ENCODE measurements around the gene DAAM2. TPM values are rescaled to one million over a fixed set of nuclear protein-coding genes. Genes with fewer than 3 reads are reported as not detected.

DAAM2 gene
- polyA plus RNA-seq, 1 donor (not counting 4 experiments of a cell fraction or from before 2014, with no cell fraction given) = not detected

DNA sequence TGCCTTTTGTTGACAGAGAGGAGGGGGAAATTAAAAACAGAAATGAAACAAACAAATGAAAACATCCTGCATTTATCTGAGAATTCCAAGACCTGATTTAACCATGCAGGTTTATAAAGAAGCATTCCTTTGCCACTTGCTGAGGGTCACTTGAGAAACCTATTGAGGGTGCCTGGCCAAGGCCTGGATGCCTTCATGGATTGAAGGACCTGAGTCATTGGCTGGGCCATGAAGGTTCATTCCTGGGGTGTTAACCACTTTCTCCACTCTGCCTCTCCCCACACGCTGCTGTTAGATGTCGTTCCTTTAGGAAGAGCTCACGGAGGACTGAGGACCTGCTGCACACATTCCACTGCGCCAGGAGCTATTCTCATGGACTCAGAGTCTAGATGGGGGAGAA lies 49.7 kb downstream of the DAAM2 start:
- dilution Hi-C loops (cut with MboI; ENCODE audit: extremely low pct_ligation_motif_present, low sequenced_read_pairs) = no loop called here
- Histone ChIP-seq H3K4me3 (ENCODE audit: control insufficient read depth in 2 of 3, extremely low read depth in 1 of 3, insufficient read depth in 2 of 3, low read depth in 1 of 3, low read length in 3 of 3) (no peak overlapping the region), H3K4me2 (ENCODE audit: control insufficient read depth, extremely low read depth, insufficient read depth, low read depth, low read length) (no peak overlapping the region), H3K9me3 (ENCODE audit: control insufficient read depth, low read depth, low read length) (no peaks in the 10 kb centered on the region), H3K36me3 (ENCODE audit: control insufficient read depth in 2 of 2, extremely low read depth in 1 of 2, insufficient read depth in 2 of 2, low read length in 2 of 2) (no peaks in the 10 kb centered on the region), H3K27me3 (ENCODE audit: control insufficient read depth, extremely low read depth, insufficient read depth, low read length) (no peaks in the 10 kb centered on the region), H3K79me2 (ENCODE audit: control insufficient read depth, insufficient read depth, low read length) (no peaks in the 10 kb centered on the region), H3K4me1 (ENCODE audit: control insufficient read depth, extremely low read depth, insufficient read depth, low read length) (no peaks in the 10 kb centered on the region), H2AFZ (ENCODE audit: control insufficient read depth, low read length) (no peak overlapping the region), H3K9me1 (ENCODE audit: control insufficient read depth, extremely low read depth, insufficient read depth, low read length) (no peaks in the 10 kb centered on the region), H3K27ac (ENCODE audit: control insufficient read depth, insufficient read depth, low read length) (no peak overlapping the region), H4K20me1 (ENCODE audit: control insufficient read depth, extremely low read depth, insufficient read depth, low read length) (no peaks in the 10 kb centered on the region), H3K9ac (ENCODE audit: control insufficient read depth, extremely low read depth, insufficient read depth, low read length) (no peak overlapping the region)
- FAIRE-seq = no peak
- no peak for DNase-seq (ENCODE audit: low read depth, low spot score)
- TF ChIP-seq, protein P1, sequence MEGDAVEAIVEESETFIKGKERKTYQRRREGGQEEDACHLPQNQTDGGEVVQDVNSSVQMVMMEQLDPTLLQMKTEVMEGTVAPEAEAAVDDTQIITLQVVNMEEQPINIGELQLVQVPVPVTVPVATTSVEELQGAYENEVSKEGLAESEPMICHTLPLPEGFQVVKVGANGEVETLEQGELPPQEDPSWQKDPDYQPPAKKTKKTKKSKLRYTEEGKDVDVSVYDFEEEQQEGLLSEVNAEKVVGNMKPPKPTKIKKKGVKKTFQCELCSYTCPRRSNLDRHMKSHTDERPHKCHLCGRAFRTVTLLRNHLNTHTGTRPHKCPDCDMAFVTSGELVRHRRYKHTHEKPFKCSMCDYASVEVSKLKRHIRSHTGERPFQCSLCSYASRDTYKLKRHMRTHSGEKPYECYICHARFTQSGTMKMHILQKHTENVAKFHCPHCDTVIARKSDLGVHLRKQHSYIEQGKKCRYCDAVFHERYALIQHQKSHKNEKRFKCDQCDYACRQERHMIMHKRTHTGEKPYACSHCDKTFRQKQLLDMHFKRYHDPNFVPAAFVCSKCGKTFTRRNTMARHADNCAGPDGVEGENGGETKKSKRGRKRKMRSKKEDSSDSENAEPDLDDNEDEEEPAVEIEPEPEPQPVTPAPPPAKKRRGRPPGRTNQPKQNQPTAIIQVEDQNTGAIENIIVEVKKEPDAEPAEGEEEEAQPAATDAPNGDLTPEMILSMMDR (optimal IDR thresholded peaks at IDR 0.05 in 1 of 3, IDR thresholded peaks at IDR 0.05 in 1 of 3, conservative IDR thresholded peaks at IDR 0.05 in 1 of 3; ENCODE audit: extremely low read depth in 1 of 3, insufficient read depth in 2 of 3, low read length in 3 of 3) = no peak
- TF ChIP-seq EZH2 (IDR thresholded peaks at IDR 0.05; ENCODE audit: low read length) = no peak

DNA sequence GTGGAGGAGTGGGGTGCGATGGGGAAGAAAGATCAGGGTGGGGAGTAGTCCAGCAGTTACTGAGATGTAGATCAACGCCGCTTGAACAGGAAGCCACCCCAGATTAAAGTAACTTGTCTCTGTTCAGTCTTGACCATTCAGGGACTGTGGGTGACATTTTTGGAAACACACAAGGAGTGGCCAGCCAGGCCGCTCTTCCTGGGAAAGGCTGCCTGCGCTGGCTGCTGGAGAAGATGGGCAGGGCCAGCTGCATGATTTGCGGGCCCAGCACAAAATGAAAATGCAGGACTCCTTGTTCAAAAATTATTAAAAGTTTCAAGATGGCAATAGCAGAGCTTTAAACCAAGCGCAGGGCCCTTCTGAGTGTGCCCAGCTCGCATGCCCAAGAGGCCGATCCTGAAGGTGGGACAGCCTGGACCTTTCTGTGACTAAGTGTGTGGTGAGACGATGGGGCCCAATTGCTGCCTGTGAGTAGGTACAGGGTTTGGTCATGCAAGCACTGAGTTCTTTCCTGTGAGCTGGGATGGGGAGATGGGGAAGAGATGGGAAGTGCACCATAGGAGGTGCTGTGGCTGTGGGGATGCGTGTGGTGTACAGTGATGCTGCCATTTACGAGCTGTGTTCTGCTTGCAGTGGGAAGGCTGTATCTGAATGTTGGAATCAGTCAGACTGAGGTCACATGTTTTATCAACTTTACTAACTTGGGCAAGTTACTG lies 51.3 kb downstream of the DAAM2 start:
- DNase-seq (ENCODE audit: low read depth, low spot score) = no peak
- H3K9me1 ChIP-seq (ENCODE audit: control insufficient read depth, extremely low read depth, insufficient read depth, low read length) = no peaks in the 10 kb centered on the region
- H3K9ac ChIP-seq (ENCODE audit: control insufficient read depth, extremely low read depth, insufficient read depth, low read length) = no peak overlapping the region

More for the DNA sequence above, 51.3 kb downstream of the DAAM2 start:
- Histone ChIP-seq H3K4me1 (ENCODE audit: control insufficient read depth, extremely low read depth, insufficient read depth, low read length) (no peaks in the 10 kb centered on the region), H3K79me2 (ENCODE audit: control insufficient read depth, insufficient read depth, low read length) (no peaks in the 10 kb centered on the region), H3K36me3 (ENCODE audit: control insufficient read depth in 2 of 2, extremely low read depth in 1 of 2, insufficient read depth in 2 of 2, low read length in 2 of 2) (no peaks in the 10 kb centered on the region), H3K4me2 (ENCODE audit: control insufficient read depth, extremely low read depth, insufficient read depth, low read depth, low read length) (no peak overlapping the region), H3K9me3 (ENCODE audit: control insufficient read depth, low read depth, low read length) (no peaks in the 10 kb centered on the region), H3K27me3 (ENCODE audit: control insufficient read depth, extremely low read depth, insufficient read depth, low read length) (no peaks in the 10 kb centered on the region), H2AFZ (ENCODE audit: control insufficient read depth, low read length) (no peak overlapping the region), H4K20me1 (ENCODE audit: control insufficient read depth, extremely low read depth, insufficient read depth, low read length) (no peaks in the 10 kb centered on the region), H3K4me3 (ENCODE audit: control insufficient read depth in 2 of 3, extremely low read depth in 1 of 3, insufficient read depth in 2 of 3, low read depth in 1 of 3, low read length in 3 of 3) (no peak overlapping the region), H3K27ac (ENCODE audit: control insufficient read depth, insufficient read depth, low read length) (no peak overlapping the region)
- dilution Hi-C loops (cut with MboI; ENCODE audit: extremely low pct_ligation_motif_present, low sequenced_read_pairs) = no loop called here
- FAIRE-seq = no peak
- no peak for TF ChIP-seq EZH2 (IDR thresholded peaks at IDR 0.05; ENCODE audit: low read length)
- TF ChIP-seq, protein P1 (optimal IDR thresholded peaks at IDR 0.05 in 1 of 3, IDR thresholded peaks at IDR 0.05 in 1 of 3, conservative IDR thresholded peaks at IDR 0.05 in 1 of 3; ENCODE audit: extremely low read depth in 1 of 3, insufficient read depth in 2 of 3, low read length in 3 of 3) = no peak
